GM21390 (cell line): Measurements from ENCODE around the gene IP6K3.

Source experiments
- ATAC-seq: cut with Tn5 transposase; IDR thresholded peaks from one replicate; pipeline ENCODE4 v1.9.1; 2021; ENCODE audit not compliant: unreplicated experiment

The IP6K3 gene

GRCh38 chr6:33777398-33778388 is 31.0 kb upstream of the IP6K3 start:
- no peak for ATAC-seq

GRCh38 chr6:33776764-33777163 is 30.1 kb upstream of the IP6K3 start:
- ATAC-seq = no peak

- ATAC-seq = no peak
Observed at GRCh38 chr6:33776186-33776585, 29.5 kb upstream of the IP6K3 start.

GRCh38 chr6:33774774-33775173 is 28.1 kb upstream of the IP6K3 start:
- no peak for ATAC-seq

GRCh38 chr6:33772902-33773472 is 26.3 kb upstream of the IP6K3 start:
- no peak for ATAC-seq

GRCh38 chr6:33772082-33772830 is 25.6 kb upstream of the IP6K3 start:
- ATAC-seq = no peak

GRCh38 chr6:33771146-33772081 is 24.7 kb upstream of the IP6K3 start:
- no peak for ATAC-seq

- no peak for ATAC-seq
Observed at GRCh38 chr6:33770833-33771145, 24.1 kb upstream of the IP6K3 start.

- no peak for ATAC-seq
Observed at GRCh38 chr6:33770124-33770832, 23.6 kb upstream of the IP6K3 start.

- no peak for ATAC-seq
Observed at GRCh38 chr6:33769248-33769821, 22.6 kb upstream of the IP6K3 start.

- ATAC-seq = no peak
Observed at GRCh38 chr6:33768644-33769120, 22.0 kb upstream of the IP6K3 start.

GRCh38 chr6:33766921-33767907 is 20.5 kb upstream of the IP6K3 start:
- no peak for ATAC-seq

- ATAC-seq = no peak
Observed at GRCh38 chr6:33765368-33765767, 18.7 kb upstream of the IP6K3 start.

- no peak for ATAC-seq
Observed at GRCh38 chr6:33764036-33764435, 17.3 kb upstream of the IP6K3 start.

GRCh38 chr6:33763483-33763882 is 16.8 kb upstream of the IP6K3 start:
- no peak for ATAC-seq

GRCh38 chr6:33762713-33763112 is 16.0 kb upstream of the IP6K3 start:
- ATAC-seq = no peak

GRCh38 chr6:33761922-33762629 is 15.4 kb upstream of the IP6K3 start:
- ATAC-seq = no peak

GRCh38 chr6:33761581-33761921 is 14.8 kb upstream of the IP6K3 start:
- ATAC-seq = no peak
